Mucosa of stomach (tissue), 1 donor: ENCODE measurements around the gene MALT1.

Experiments used
- H3K27me3 ChIP-seq: one replicate; pipeline ENCODE4 v1.7.0; 2013; ENCODE audit warnings: mild to moderate bottlenecking, low read length; ENCODE audit not compliant: control insufficient read depth, insufficient read depth
- H3K36me3 ChIP-seq: one replicate; pipeline ENCODE4 v1.7.0; 2013; ENCODE audit warnings: low read length; ENCODE audit not compliant: control insufficient read depth, insufficient read depth
- H3K4me1 ChIP-seq: one replicate; pipeline ENCODE4 v1.7.0; 2013; ENCODE audit warnings: mild to moderate bottlenecking, low read length; ENCODE audit not compliant: control insufficient read depth, insufficient read depth
- H3K4me3 ChIP-seq: one replicate; pipeline ENCODE4 v1.7.0; 2013; ENCODE audit warnings: low read length
- H3K9ac ChIP-seq: one replicate; pipeline ENCODE4 v1.7.0; 2013; ENCODE audit warnings: mild to moderate bottlenecking, low read length, moderate library complexity
- H3K9me3 ChIP-seq: one replicate; pipeline ENCODE4 v1.7.0; 2013; ENCODE audit warnings: mild to moderate bottlenecking, low read length, moderate library complexity; ENCODE audit not compliant: control insufficient read depth
- donor health status: Pancreatic carcinoma.

Gene MALT1

GRCh38 chr18:58697146-58697545, 25.9 kb downstream of the MALT1 start:
- Histone ChIP-seq H3K27me3 (no peaks in the 10 kb centered on the region), H3K36me3 (no peaks in the 10 kb centered on the region)

GRCh38 chr18:58698701-58699193, 27.5 kb downstream of the MALT1 start:
- no peaks in the 10 kb centered on the region for H3K27me3 ChIP-seq
- no peak overlapping the region for H3K9ac ChIP-seq
- no peaks in the 10 kb centered on the region for H3K36me3 ChIP-seq
- H3K4me1 ChIP-seq: no peaks in the 10 kb centered on the region
- H3K9me3 ChIP-seq: no peaks in the 10 kb centered on the region
- no peak overlapping the region for H3K4me3 ChIP-seq

More at GRCh38 chr18:58697146-58697545, 25.9 kb downstream of the MALT1 start:
- Histone ChIP-seq H3K4me3 (no peak overlapping the region), H3K4me1 (no peaks in the 10 kb centered on the region), H3K9me3 (no peaks in the 10 kb centered on the region), H3K9ac (no peak overlapping the region)

GRCh38 chr18:58699551-58699950, 28.3 kb downstream of the MALT1 start:
- Histone ChIP-seq H3K36me3 (no peaks in the 10 kb centered on the region), H3K4me1 (no peaks in the 10 kb centered on the region), H3K4me3 (no peak overlapping the region), H3K27me3 (no peaks in the 10 kb centered on the region), H3K9ac (no peak overlapping the region), H3K9me3 (no peaks in the 10 kb centered on the region)

GRCh38 chr18:58700209-58700608, 28.9 kb downstream of the MALT1 start:
- Histone ChIP-seq H3K9ac (no peak overlapping the region), H3K27me3 (no peaks in the 10 kb centered on the region), H3K9me3 (no peaks in the 10 kb centered on the region), H3K4me3 (no peak overlapping the region), H3K36me3 (no peaks in the 10 kb centered on the region), H3K4me1 (no peaks in the 10 kb centered on the region)

DNA sequence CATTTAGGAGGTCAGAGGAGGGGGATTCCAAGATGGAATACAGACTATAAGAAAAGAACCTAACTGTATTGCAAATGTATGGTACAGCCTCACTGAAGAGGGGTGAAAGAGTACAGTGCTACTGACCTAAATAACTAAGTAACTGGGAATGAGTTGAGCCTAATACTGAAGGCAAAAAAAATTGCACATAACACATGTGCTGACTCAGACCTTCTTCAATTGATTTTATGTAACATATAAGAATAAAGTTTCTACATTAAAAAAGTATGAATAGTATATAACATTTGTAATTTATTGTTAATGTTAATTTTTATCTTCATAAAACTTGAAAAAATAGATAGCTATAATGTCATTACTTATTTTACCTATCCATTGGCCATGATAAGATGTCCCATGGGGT, 41.7 kb downstream of the MALT1 start:
- H3K4me3 ChIP-seq: no peak overlapping the region
- no peaks in the 10 kb centered on the region for H3K4me1 ChIP-seq
- H3K27me3 ChIP-seq: no peaks in the 10 kb centered on the region
- H3K9ac ChIP-seq: no peak overlapping the region
- H3K36me3 ChIP-seq: no peaks in the 10 kb centered on the region
- no peaks in the 10 kb centered on the region for H3K9me3 ChIP-seq

DNA sequence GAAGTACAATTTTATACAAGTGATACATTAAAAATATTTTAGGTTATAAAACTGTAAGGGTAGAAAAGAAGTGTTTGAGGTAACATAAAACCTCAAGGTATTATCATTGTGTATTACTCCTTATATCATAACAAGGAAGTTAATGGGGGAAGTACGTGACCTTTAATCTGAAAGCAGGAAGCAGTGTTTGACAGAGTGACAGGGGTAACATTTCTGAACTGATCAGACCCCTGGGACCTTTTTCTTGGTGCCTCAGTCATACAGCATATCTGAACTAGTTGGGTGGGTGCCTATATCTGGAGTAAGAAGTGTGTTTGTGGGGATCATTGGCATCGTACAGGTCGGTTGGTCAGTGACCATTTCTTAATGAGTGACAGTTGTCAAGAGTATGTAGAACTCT, 43.0 kb downstream of the MALT1 start:
- no peak overlapping the region for H3K4me3 ChIP-seq
- H3K9ac ChIP-seq: no peak overlapping the region
- H3K9me3 ChIP-seq: no peaks in the 10 kb centered on the region
- H3K36me3 ChIP-seq: no peaks in the 10 kb centered on the region
- no peaks in the 10 kb centered on the region for H3K27me3 ChIP-seq
- no peaks in the 10 kb centered on the region for H3K4me1 ChIP-seq

GRCh38 chr18:58714821-58715220, 43.6 kb downstream of the MALT1 start:
- no peaks in the 10 kb centered on the region for H3K27me3 ChIP-seq

DNA sequence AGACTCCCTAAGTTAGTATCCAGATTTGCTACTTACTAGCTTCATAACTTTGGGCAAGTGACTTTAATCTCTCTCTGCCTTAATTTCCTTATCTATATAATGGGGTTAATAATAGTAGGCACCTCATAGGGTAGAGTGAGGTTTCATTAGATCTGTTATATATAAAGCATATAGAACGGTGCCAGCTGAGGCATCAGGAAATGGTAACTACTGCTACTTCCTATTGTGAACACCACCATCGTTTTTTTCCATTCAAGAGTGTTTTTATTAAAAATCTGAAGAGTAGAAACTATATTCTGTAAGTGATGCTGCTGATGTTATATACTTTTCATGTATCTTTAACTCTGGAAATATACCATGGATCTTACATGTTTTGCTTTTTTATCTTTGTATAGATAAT, 44.3 kb downstream of the MALT1 start:
- no peaks in the 10 kb centered on the region for H3K36me3 ChIP-seq
- H3K4me3 ChIP-seq: no peak overlapping the region
- H3K9ac ChIP-seq: no peak overlapping the region
- H3K9me3 ChIP-seq: no peaks in the 10 kb centered on the region
- H3K4me1 ChIP-seq: no peaks in the 10 kb centered on the region
- H3K27me3 ChIP-seq: no peaks in the 10 kb centered on the region

More at GRCh38 chr18:58714821-58715220, 43.6 kb downstream of the MALT1 start:
- no peaks in the 10 kb centered on the region for H3K4me1 ChIP-seq
- no peak overlapping the region for H3K4me3 ChIP-seq
- H3K9ac ChIP-seq: no peak overlapping the region
- no peaks in the 10 kb centered on the region for H3K9me3 ChIP-seq
- H3K36me3 ChIP-seq: no peaks in the 10 kb centered on the region

DNA sequence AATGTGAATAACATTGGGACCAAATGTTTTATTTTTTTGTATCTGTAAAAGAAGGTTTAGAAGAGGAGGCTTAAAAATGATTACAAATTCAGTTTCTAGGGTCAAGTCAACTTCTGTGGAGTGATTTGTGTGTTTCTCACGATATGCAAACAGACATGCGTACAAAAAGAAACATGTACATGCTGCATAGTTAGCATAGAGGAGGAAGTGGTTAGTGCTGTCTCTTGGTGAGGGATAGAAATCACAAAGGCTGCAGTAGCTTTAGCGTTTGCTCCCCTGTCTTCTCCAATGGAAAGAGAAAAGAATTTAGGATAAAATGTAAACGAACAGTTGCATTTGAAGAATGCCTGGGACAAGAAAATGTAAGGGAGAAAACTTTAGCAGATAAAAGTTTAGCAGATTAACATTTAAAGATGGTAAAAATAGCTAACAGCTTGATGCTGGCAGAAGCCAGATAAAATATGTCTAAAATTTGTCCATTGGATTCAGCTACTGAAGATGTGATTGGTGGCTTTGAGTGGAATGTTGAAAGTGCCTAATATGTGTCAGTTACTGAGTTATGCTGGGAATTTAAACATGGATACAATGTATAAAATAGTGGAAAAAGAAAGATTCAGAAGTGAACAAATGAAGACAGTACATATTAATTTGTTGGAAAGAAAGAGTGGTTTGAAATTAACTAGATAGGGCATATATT, 44.9 kb downstream of the MALT1 start:
- Histone ChIP-seq H3K4me3 (no peak overlapping the region), H3K9me3 (no peaks in the 10 kb centered on the region), H3K27me3 (no peaks in the 10 kb centered on the region), H3K4me1 (no peaks in the 10 kb centered on the region), H3K9ac (no peak overlapping the region), H3K36me3 (no peaks in the 10 kb centered on the region)

GRCh38 chr18:58721566-58722239, 50.4 kb downstream of the MALT1 start:
- Histone ChIP-seq H3K36me3 (no peaks in the 10 kb centered on the region), H3K4me3 (no peak overlapping the region), H3K9ac (no peak overlapping the region), H3K4me1 (no peaks in the 10 kb centered on the region), H3K27me3 (no peaks in the 10 kb centered on the region), H3K9me3 (no peaks in the 10 kb centered on the region)

GRCh38 chr18:58723810-58724602, 52.7 kb downstream of the MALT1 start:
- no peaks in the 10 kb centered on the region for H3K36me3 ChIP-seq
- H3K4me3 ChIP-seq: no peak overlapping the region
- H3K27me3 ChIP-seq: no peaks in the 10 kb centered on the region
- H3K9ac ChIP-seq: no peak overlapping the region
- H3K9me3 ChIP-seq: no peaks in the 10 kb centered on the region
- H3K4me1 ChIP-seq: no peaks in the 10 kb centered on the region

DNA sequence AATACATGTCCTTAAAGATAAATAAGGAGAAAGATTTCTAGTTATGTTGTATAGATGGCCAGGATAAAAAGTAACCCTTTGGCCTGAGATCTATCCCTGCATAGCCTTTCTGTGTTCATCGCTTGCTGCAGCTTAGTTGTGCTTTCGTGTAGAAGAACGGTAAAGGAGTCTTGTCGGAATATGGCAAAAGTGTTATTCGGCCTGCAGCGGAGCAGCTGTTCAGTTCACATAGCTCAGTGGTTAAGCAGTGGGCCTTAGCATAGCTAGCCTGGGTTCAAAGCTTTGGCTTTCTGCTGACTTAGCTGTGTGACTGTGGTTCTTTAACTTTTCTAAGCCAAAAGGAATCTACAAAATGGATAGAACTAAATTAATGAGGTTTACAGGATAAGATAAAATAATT, 55.4 kb downstream of the MALT1 start:
- no peak overlapping the region for H3K9ac ChIP-seq
- no peaks in the 10 kb centered on the region for H3K9me3 ChIP-seq
- no peaks in the 10 kb centered on the region for H3K36me3 ChIP-seq
- no peak overlapping the region for H3K4me3 ChIP-seq
- no peaks in the 10 kb centered on the region for H3K27me3 ChIP-seq
- H3K4me1 ChIP-seq: no peaks in the 10 kb centered on the region
